Kasumi-1 (cell line): ENCODE measurements around the gene NFXL1.

Experiments
- DNase-seq, 2 experiments: peaks; one replicate each; lab custom pipeline; 2025; lab: John Stamatoyannopoulos, UW

The NFXL1 gene

GRCh38 chr4:47891928-47892327 is 22.5 kb downstream of the NFXL1 start:
- DNase-seq, result no peak

GRCh38 chr4:47882228-47882627 is 32.2 kb downstream of the NFXL1 start:
- DNase-seq, result no peak

GRCh38 chr4:47879458-47879857 is 34.9 kb downstream of the NFXL1 start:
- DNase-seq, result no peak

GRCh38 chr4:47876784-47877546 is 37.4 kb downstream of the NFXL1 start:
- DNase-seq, result no peak

- DNase-seq, result no peak
Observed at GRCh38 chr4:47876310-47876709, 38.1 kb downstream of the NFXL1 start.

GRCh38 chr4:47873877-47874541 is 40.4 kb downstream of the NFXL1 start:
- DNase-seq, result no peak

GRCh38 chr4:47863486-47863885 is 50.9 kb downstream of the NFXL1 start:
- no peak for DNase-seq

- no peak for DNase-seq
Observed at GRCh38 chr4:47862297-47862696, 52.1 kb downstream of the NFXL1 start.

GRCh38 chr4:47860305-47860704 is 54.1 kb downstream of the NFXL1 start:
- no peak for DNase-seq

- no peak for DNase-seq
Observed at GRCh38 chr4:47858006-47858405, 56.4 kb downstream of the NFXL1 start.

- no peak for DNase-seq
Observed at GRCh38 chr4:47856713-47857112, 57.7 kb downstream of the NFXL1 start.

- DNase-seq, result no peak
Observed at GRCh38 chr4:47855350-47855749, 59.0 kb downstream of the NFXL1 start.

- DNase-seq, result no peak
Observed at GRCh38 chr4:47852136-47852535, 62.2 kb downstream of the NFXL1 start.

- DNase-seq, result no peak
Observed at GRCh38 chr4:47849466-47849865, 64.9 kb downstream of the NFXL1 start.

- DNase-seq, result no peak
Observed at GRCh38 chr4:47848041-47848440, 66.3 kb downstream of the NFXL1 start.

GRCh38 chr4:47842985-47843384 is 71.4 kb downstream of the NFXL1 start:
- no peak for DNase-seq

- DNase-seq, result no peak
Observed at GRCh38 chr4:47840291-47840690, 74.1 kb downstream of the NFXL1 start.

- peak; percentile 77 to 88 for DNase-seq
Observed at GRCh38 chr4:47839259-47839658, 75.1 kb downstream of the NFXL1 start.

GRCh38 chr4:47838445-47838844 is 75.9 kb downstream of the NFXL1 start:
- no peak for DNase-seq

GRCh38 chr4:47837908-47838294 is 76.5 kb downstream of the NFXL1 start, which contains the start of gene CORIN:
TSS of gene CORIN (minus strand) at chr4:47838067. CDS start at chr4:47837949, 118 bp downstream.
- no peak for DNase-seq

- DNase-seq, result no peak
Observed at GRCh38 chr4:47837094-47837907, 77.1 kb downstream of the NFXL1 start.

GRCh38 chr4:47836641-47837093 is 77.7 kb downstream of the NFXL1 start:
- peak; percentile 88 to 92 for DNase-seq

GRCh38 chr4:47835494-47835893 is 78.9 kb downstream of the NFXL1 start:
- DNase-seq, result peak; percentile 96 to 99
